Testis (tissue), 3 donors: Measurements from ENCODE around the gene SSU72. TPM values are rescaled to one million over a fixed set of nuclear protein-coding genes. Genes with fewer than 3 reads are reported as not detected.

Source experiments
- DNase-seq: peaks from one replicate; pipeline ENCODE4 v3.0.0-alpha.2; 2019
- H3K27ac ChIP-seq, 2 donors: fragments of 200-600 bp; sonication (generic); one replicate each; pipeline ENCODE4 v1.5.1; 2019
- H3K27me3 ChIP-seq: fragments of 200-600 bp; sonication (generic); one replicate; pipeline ENCODE4 v1.5.1; 2019
- H3K36me3 ChIP-seq: fragments of 200-600 bp; sonication (generic); one replicate; pipeline ENCODE4 v1.5.1; 2017; ENCODE audit warnings: low read depth; ENCODE audit errors: missing control alignments
- H3K4me1 ChIP-seq: fragments of 200-600 bp; sonication (generic); one replicate; pipeline ENCODE4 v1.5.1; 2019
- H3K4me3 ChIP-seq, 2 donors: fragments of 200-600 bp; sonication (generic); one replicate each; pipeline ENCODE4 v1.5.1; 2017 to 2019
- H3K9me3 ChIP-seq: fragments of 200-600 bp; sonication (generic); one replicate; pipeline ENCODE4 v1.5.1; 2017
- POLR2A ChIP-seq: fragments of 450-650 bp; IDR thresholded peaks from one replicate; pipeline ENCODE4 v1.6.1; 2017; ENCODE audit warnings: antibody characterized with exemption, mild to moderate bottlenecking, moderate library complexity
- WGBS, 2 donors: methylation state at CpG; one replicate each; pipeline ENCODE4 v1.1.5; 2018; 5-methylcytosine and 5-hydroxymethylcytosine counted together
- intact Hi-C: fragments of 100-400 bp; cut with DNase I; formaldehyde crosslinking; loops from one replicate; pipeline ENCODE4 v1.15.1; 2023; ENCODE audit warnings: low total_unique reads
- polyA plus RNA-seq: library from polyadenylated mRNA; stranded (reverse); fragments of 350-450 nt; fragmentation: Illumina TruSeq; extraction: RNeasy Lipid Tissue Mini Kit (QIAGEN cat#74804); gene quantifications from one replicate; pipeline ENCODE4 v1.2.3, GENCODE V29; 2014; ENCODE audit warnings: low read depth, low replicate concordance; ENCODE audit not compliant: insufficient read depth
- total RNA-seq, 2 donors: library from RNA; depleted of rRNA; stranded (reverse); fragments of >200 nt; gene quantifications; one replicate each; pipeline ENCODE4 v1.2.3, GENCODE V29; 2016
- TF ChIP-seq, protein P1 (sequence below), 3 experiments: fragments of 450-650 bp in 2 of 3; fragments of 200-600 bp in 1 of 3; sonication (generic) in 1 of 3; IDR thresholded peaks; one replicate each; pipeline ENCODE4 v1.5.1; 2016 to 2019; ENCODE audit warnings: antibody characterized with exemption in 3 of 3, mild to moderate bottlenecking in 2 of 3, moderate library complexity in 1 of 3

Gene SSU72
- total and polyA plus RNA-seq, 3 donors from 2014 or later: 67.0 to 158 (median 146) TPM

- TF ChIP-seq POLR2A: no peak
- TF ChIP-seq, protein P1, sequence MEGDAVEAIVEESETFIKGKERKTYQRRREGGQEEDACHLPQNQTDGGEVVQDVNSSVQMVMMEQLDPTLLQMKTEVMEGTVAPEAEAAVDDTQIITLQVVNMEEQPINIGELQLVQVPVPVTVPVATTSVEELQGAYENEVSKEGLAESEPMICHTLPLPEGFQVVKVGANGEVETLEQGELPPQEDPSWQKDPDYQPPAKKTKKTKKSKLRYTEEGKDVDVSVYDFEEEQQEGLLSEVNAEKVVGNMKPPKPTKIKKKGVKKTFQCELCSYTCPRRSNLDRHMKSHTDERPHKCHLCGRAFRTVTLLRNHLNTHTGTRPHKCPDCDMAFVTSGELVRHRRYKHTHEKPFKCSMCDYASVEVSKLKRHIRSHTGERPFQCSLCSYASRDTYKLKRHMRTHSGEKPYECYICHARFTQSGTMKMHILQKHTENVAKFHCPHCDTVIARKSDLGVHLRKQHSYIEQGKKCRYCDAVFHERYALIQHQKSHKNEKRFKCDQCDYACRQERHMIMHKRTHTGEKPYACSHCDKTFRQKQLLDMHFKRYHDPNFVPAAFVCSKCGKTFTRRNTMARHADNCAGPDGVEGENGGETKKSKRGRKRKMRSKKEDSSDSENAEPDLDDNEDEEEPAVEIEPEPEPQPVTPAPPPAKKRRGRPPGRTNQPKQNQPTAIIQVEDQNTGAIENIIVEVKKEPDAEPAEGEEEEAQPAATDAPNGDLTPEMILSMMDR (IDR thresholded peaks at IDR 0.05): no peak
- Histone ChIP-seq H3K36me3 (no peaks in the 10 kb centered on the region), H3K9me3 (no peaks in the 10 kb centered on the region), H3K4me1 (peaks cover 29% of the 10 kb centered on the region), H3K4me3 (peak overlapping the region in 1 of 2 donors; percentile 99), H3K27ac (no peak overlapping the region), H3K27me3 (no peaks in the 10 kb centered on the region)
- intact Hi-C loops: no loop called here
- WGBS, 2 donors: 30 to 37% methylated on average over 11 of the region's 11 CpGs
- no peak for DNase-seq
These were observed 38.9 kb upstream of the SSU72 start for GRCh38 chr1:1613509-1614082.

GRCh38 chr1:1612104-1612400 lies 37.4 kb upstream of the SSU72 start:
- peaks cover 26% of the 10 kb centered on the region for H3K4me1 ChIP-seq
- DNase-seq: no peak
- intact Hi-C loops: no loop called here
- no peak overlapping the region for H3K4me3 ChIP-seq
- H3K9me3 ChIP-seq: no peaks in the 10 kb centered on the region
- whole genome bisulfite sequencing, 2 donors: 90 to 91% methylated on average over 3 of the region's 3 CpGs
- H3K36me3 ChIP-seq: no peaks in the 10 kb centered on the region
- H3K27ac ChIP-seq: peak overlapping the region; percentile 51 to 68
- no peaks in the 10 kb centered on the region for H3K27me3 ChIP-seq
- TF ChIP-seq, protein P1 (IDR thresholded peaks at IDR 0.05): no peak
- no peak for TF ChIP-seq POLR2A

GRCh38 chr1:1610796-1611195 lies 36.1 kb upstream of the SSU72 start:
- Histone ChIP-seq H3K36me3 (no peaks in the 10 kb centered on the region), H3K27me3 (no peaks in the 10 kb centered on the region), H3K9me3 (no peaks in the 10 kb centered on the region), H3K4me3 (no peak overlapping the region), H3K27ac (peak overlapping the region in 1 of 2 donors; percentile 68), H3K4me1 (peaks cover 18% of the 10 kb centered on the region)
- WGBS, 2 donors: 59 to 60% methylated on average over 8 to 9 of the region's 9 CpGs
- intact Hi-C loops: no loop called here
- TF ChIP-seq, protein P1 (IDR thresholded peaks at IDR 0.05): no peak
- no peak for TF ChIP-seq POLR2A
- no peak for DNase-seq

DNA sequence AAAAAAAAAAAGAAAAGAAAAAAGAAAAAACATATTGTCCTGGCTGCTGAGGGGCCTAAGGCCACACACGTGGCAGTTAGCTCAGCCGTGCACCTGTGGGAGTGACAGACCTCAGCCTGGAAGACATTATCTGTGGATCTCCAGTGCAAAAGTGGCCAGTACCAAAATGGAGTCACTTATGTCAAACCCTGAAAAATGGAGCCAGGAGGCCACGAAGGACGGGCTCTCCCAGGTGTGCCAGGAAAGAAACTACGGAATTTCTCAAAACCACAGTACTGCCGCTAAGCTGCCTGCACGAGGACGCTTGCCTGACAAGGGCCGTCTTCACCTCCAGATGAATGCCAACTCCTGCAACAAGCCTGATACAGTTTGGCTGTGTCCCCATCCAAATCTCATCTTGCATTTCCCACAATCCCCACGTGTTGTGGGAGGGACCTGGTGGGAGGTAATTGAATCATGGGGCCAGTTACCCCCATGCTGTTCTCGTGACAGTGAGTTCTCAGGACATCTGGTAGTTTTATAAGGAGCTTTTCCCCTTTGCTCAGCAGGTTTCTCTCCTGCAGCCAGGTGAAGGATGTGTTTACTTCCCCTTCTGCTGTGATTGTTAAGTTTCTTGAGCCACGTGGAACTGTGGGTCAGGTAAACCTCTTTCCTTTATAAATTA lies 35.3 kb upstream of the SSU72 start:
- no peak overlapping the region for H3K4me3 ChIP-seq
- TF ChIP-seq POLR2A: no peak
- TF ChIP-seq, protein P1 (IDR thresholded peaks at IDR 0.05): no peak
- H3K27me3 ChIP-seq: no peaks in the 10 kb centered on the region
- peaks cover 18% of the 10 kb centered on the region for H3K4me1 ChIP-seq
- no peak overlapping the region for H3K27ac ChIP-seq
- no peak for DNase-seq
- intact Hi-C loops: no loop called here
- H3K9me3 ChIP-seq: no peaks in the 10 kb centered on the region
- H3K36me3 ChIP-seq: no peaks in the 10 kb centered on the region
- 61 to 70% methylated on average over 9 to 12 of the region's 12 CpGs for WGBS, 2 donors

DNA sequence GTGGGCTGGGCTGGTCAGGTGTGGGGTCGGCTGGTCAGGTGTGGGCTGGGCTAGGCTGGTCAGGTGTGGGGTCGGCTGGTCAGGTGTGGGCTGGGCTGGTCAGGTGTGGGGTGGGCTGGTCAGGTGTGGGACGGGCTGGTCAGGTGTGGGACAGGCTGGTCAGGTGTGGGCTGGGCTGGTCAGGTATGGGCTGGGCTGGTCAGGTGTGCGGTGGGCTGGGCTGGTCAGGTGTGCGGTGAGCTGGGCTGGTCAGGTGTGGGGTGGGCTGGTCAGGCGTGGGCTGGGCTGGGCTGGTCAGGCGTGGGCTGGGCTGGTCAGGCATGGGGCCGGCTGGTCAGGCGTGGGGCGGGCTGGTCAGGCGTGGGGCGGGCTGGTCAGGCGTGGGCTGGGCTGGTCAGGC lies 31.6 kb upstream of the SSU72 start:
- H3K27ac ChIP-seq: no peak overlapping the region
- WGBS, 2 donors: 87% methylated on average over 13 of the region's 13 CpGs; no CpG with 5 or more reads in 1 of the 2 donors
- H3K36me3 ChIP-seq: no peaks in the 10 kb centered on the region
- H3K9me3 ChIP-seq: no peaks in the 10 kb centered on the region
- H3K4me3 ChIP-seq: no peak overlapping the region
- no peaks in the 10 kb centered on the region for H3K27me3 ChIP-seq
- DNase-seq: no peak
- peaks cover 9% of the 10 kb centered on the region for H3K4me1 ChIP-seq
- intact Hi-C loops: no loop called here
- TF ChIP-seq, protein P1 (IDR thresholded peaks at IDR 0.05): no peak
- TF ChIP-seq POLR2A: no peak
